IMR-90 (cell line): ENCODE results near the gene C17orf50. TPM values are rescaled to one million over a fixed set of nuclear protein-coding genes. Genes with fewer than 3 reads are reported as not detected.

Source experiments
- ATAC-seq: fragments of 200-7000 bp; cut with Tn5 transposase; 2 replicates; pipeline ENCODE4 v1.9.1; 2020; ENCODE audit warnings: low read depth, mild to moderate bottlenecking, moderate library complexity
- BruUV-seq: library from RNA; stranded (reverse); fragments of 400-500 nt; replicated peaks from 2 replicates; lab custom pipeline; 2021; lab: Mats Ljungman, UMichigan
- CTCF ChIA-PET: fragments of 300-600 bp; formaldehyde crosslinking; extraction: SDS; loops from one replicate; lab custom pipeline; 2021; ENCODE audit warnings: antibody characterized with exemption; lab: Yijun Ruan, JAX
- POLR2A ChIA-PET: fragments of 300-600 bp; sonication (Branson Sonifier 250); formaldehyde crosslinking; loops from one replicate; lab custom pipeline; 2022; ENCODE audit warnings: antibody characterized with exemption; ENCODE audit not compliant: unreplicated experiment; lab: Charles Lee
- DNase-seq: peaks from one replicate; pipeline ENCODE4 v3.0.0; 2013
- H2AFZ ChIP-seq: replicated peaks from 2 replicates; pipeline ENCODE3; 2013; ENCODE audit warnings: low read length, mild to moderate bottlenecking; ENCODE audit not compliant: poor library complexity
- H2AK5ac ChIP-seq: 2 replicates; pipeline ENCODE4 v1.6.1; 2013; ENCODE audit warnings: low read depth, low read length, inconsistent platforms
- H2AK9ac ChIP-seq: replicated peaks from 2 replicates; pipeline ENCODE3; 2013; ENCODE audit warnings: mild to moderate bottlenecking, low read depth, low read length, moderate library complexity; ENCODE audit not compliant: poor library complexity
- H2BK120ac ChIP-seq: 2 replicates; pipeline ENCODE4 v1.6.1; 2013; ENCODE audit warnings: low read depth, low read length, inconsistent platforms
- H2BK15ac ChIP-seq: 3 replicates; pipeline ENCODE4 v1.6.1; 2013; ENCODE audit warnings: low read depth, low read length, inconsistent platforms
- H2BK20ac ChIP-seq: 2 replicates; pipeline ENCODE4 v1.6.1; 2013; ENCODE audit warnings: low read depth, mild to moderate bottlenecking, inconsistent platforms, low read length, moderate library complexity
- H2BK5ac ChIP-seq: 2 replicates; pipeline ENCODE4 v1.6.1; 2013; ENCODE audit warnings: mild to moderate bottlenecking, low read depth, low read length, inconsistent platforms; ENCODE audit not compliant: poor library complexity, severe bottlenecking
- H3K14ac ChIP-seq: replicated peaks from 2 replicates; pipeline ENCODE4 v1.6.1; 2013; ENCODE audit warnings: low read depth, low read length, inconsistent platforms
- H3K18ac ChIP-seq: 2 replicates; pipeline ENCODE4 v1.6.1; 2013; ENCODE audit warnings: low read depth, low read length, control low read depth
- H3K23ac ChIP-seq: 2 replicates; pipeline ENCODE4 v1.6.1; 2013; ENCODE audit warnings: low read depth, low read length, inconsistent platforms
- H3K27ac ChIP-seq: 2 replicates; pipeline ENCODE4 v1.5.1; 2013; ENCODE audit warnings: mild to moderate bottlenecking, control low read depth, low read length; ENCODE audit not compliant: insufficient read depth
- H3K27me3 ChIP-seq: 2 replicates; pipeline ENCODE4 v1.6.1; 2013; ENCODE audit warnings: low read length; ENCODE audit not compliant: control insufficient read depth, insufficient read depth
- H3K36me3 ChIP-seq: 2 replicates; pipeline ENCODE4 v1.6.1; 2013; ENCODE audit warnings: low read length, mixed read lengths; ENCODE audit not compliant: control insufficient read depth, insufficient read depth
- H3K4ac ChIP-seq: 2 replicates; pipeline ENCODE4 v1.6.1; 2013; ENCODE audit warnings: low read depth, low read length, inconsistent platforms
- H3K4me1 ChIP-seq: 2 replicates; pipeline ENCODE4 v1.6.1; 2013; ENCODE audit warnings: low read length, mixed read lengths; ENCODE audit not compliant: control insufficient read depth, insufficient read depth
- H3K4me2 ChIP-seq: 2 replicates; pipeline ENCODE4 v1.6.1; 2013; ENCODE audit warnings: low read depth, mild to moderate bottlenecking, control low read depth, low read length, moderate library complexity
- H3K4me3 ChIP-seq: 2 replicates; pipeline ENCODE4 v1.5.1; 2013; ENCODE audit warnings: low read depth, mild to moderate bottlenecking, control low read depth, low read length, moderate library complexity; ENCODE audit not compliant: insufficient read depth
- H3K56ac ChIP-seq: 2 replicates; pipeline ENCODE4 v1.6.1; 2013; ENCODE audit warnings: low read length, inconsistent platforms; ENCODE audit not compliant: insufficient read depth; ENCODE audit errors: extremely low read depth
- H3K79me1 ChIP-seq, 2 experiments: 2 replicates each; pipeline ENCODE4 v1.6.1; 2013; ENCODE audit warnings: low read length in 2 of 2, inconsistent platforms in 1 of 2, low read depth in 1 of 2
- H3K9ac ChIP-seq: 2 replicates; pipeline ENCODE4 v1.6.1; 2013; ENCODE audit warnings: low read depth, low read length, control low read depth
- H3K9me1 ChIP-seq: 2 replicates; pipeline ENCODE4 v1.6.1; 2013; ENCODE audit warnings: low read length, inconsistent platforms; ENCODE audit not compliant: insufficient read depth
- H3K9me3 ChIP-seq: 2 replicates; pipeline ENCODE4 v1.6.1; 2013; ENCODE audit warnings: low read length; ENCODE audit not compliant: control insufficient read depth, insufficient read depth
- H4K20me1 ChIP-seq: 2 replicates; pipeline ENCODE4 v1.6.1; 2013; ENCODE audit warnings: low read length, inconsistent platforms; ENCODE audit not compliant: insufficient read depth
- H4K5ac ChIP-seq: 2 replicates; pipeline ENCODE4 v1.6.1; 2013; ENCODE audit warnings: mild to moderate bottlenecking, low read depth, low read length, control low read depth
- H4K8ac ChIP-seq, 2 experiments: 2 replicates each; pipeline ENCODE4 v1.6.1; 2013; ENCODE audit warnings: low read depth in 2 of 2, low read length in 2 of 2, control low read depth in 1 of 2, inconsistent platforms in 1 of 2
- H4K91ac ChIP-seq: 2 replicates; pipeline ENCODE4 v1.6.1; 2013; ENCODE audit warnings: low read depth, low read length, inconsistent platforms; ENCODE audit not compliant: insufficient read depth
- CEBPB ChIP-seq: IDR thresholded peaks from 2 replicates; pipeline ENCODE4 v1.6.1; 2012; ENCODE audit warnings: low read depth, low read length, improper control_type of control experiment
- CTCF ChIP-seq: conservative IDR thresholded peaks from 2 replicates; pipeline ENCODE4 v1.5.1; 2012; ENCODE audit warnings: mild to moderate bottlenecking, low read depth, low read length, improper control_type of control experiment
- MAFK ChIP-seq: IDR thresholded peaks from 2 replicates; pipeline ENCODE4 v1.6.1; 2012; ENCODE audit warnings: low read depth, low read length, improper control_type of control experiment
- NFE2L2 ChIP-seq: fragments of 150-350 bp; IDR thresholded peaks from 2 replicates; pipeline ENCODE4 v1.6.1; 2016; ENCODE audit warnings: low read depth, mild to moderate bottlenecking, low read length
- RAD21 ChIP-seq: IDR thresholded peaks from 2 replicates; pipeline ENCODE4 v1.6.1; 2012; ENCODE audit warnings: low read length, improper control_type of control experiment
- RFX5 ChIP-seq: IDR thresholded peaks from 2 replicates; pipeline ENCODE4 v1.8.0; 2012; ENCODE audit warnings: low read depth, mild to moderate bottlenecking, low read length, moderate library complexity
- WGBS, 2 experiments: methylation state at CpG; one replicate each; pipeline versions ENCODE4 v1.1.5 to v1.1.7; 2013; ENCODE audit warnings: missing lambda C conversion rate in 2 of 2; ENCODE audit not compliant: insufficient read length in 1 of 2; ENCODE audit errors: extremely low coverage in 2 of 2; 5-methylcytosine and 5-hydroxymethylcytosine counted together
- dilution Hi-C: fragments of 300-500 bp; cut with HindIII; formaldehyde crosslinking; loops from one replicate; pipeline ENCODE4 v1.14.3; 2018; ENCODE audit warnings: low sequenced_read_pairs; ENCODE audit not compliant: unreplicated experiment
- in situ Hi-C: fragments of 300-500 bp; cut with MboI; formaldehyde crosslinking; loops from 3 replicates; pipeline ENCODE4 v1.14.3; 2019; ENCODE audit warnings: low sequenced_read_pairs, inconsistent platforms, mixed read lengths
- intact Hi-C: fragments of 100-400 bp; cut with micrococcal nuclease; formaldehyde crosslinking; loops from 2 replicates; pipeline ENCODE4 v1.10.0; 2022
- polyA plus RNA-seq, 3 experiments: library from polyadenylated mRNA; depleted of rRNA; stranded (reverse); fragments of >200 nt; gene quantifications; 2 replicates each; pipeline ENCODE4 v1.2.3, GENCODE V29; 2012; ENCODE audit warnings: low replicate concordance in 1 of 3
- total RNA-seq: library from RNA; depleted of rRNA; stranded (reverse); fragments of >200 nt; gene quantifications from 2 replicates; pipeline ENCODE4 v1.2.3, GENCODE V29; 2012
- TF ChIP-seq, protein P1 (sequence below): fragments of 150-350 bp; IDR thresholded peaks from 2 replicates; pipeline ENCODE4 v1.6.1; 2017; ENCODE audit warnings: mild to moderate bottlenecking, antibody characterized with exemption, low read length, low read depth

C17orf50 gene
- total and polyA plus RNA-seq, 2 of the 4 experiments (the other 2 are of a cell fraction), result not detected

DNA sequence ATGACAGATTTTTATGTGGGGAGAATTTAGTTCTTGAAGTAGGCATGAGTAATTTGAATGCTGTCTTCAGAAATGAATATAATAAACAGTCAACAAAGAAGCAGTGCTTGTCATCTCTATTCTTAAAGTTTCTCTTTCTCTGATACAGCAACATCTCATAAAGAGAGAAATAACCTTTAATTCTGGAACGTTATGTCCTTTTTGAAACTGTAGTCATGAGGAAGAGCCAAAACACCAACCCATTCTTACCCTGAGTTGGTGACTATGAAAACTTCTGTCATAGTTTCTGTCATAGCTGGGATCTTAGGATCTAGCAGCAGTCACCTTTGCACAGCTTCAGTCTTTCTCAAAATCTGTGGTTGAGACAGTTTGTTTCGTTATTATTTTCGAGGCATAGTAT lies 44.5 kb upstream of the C17orf50 start:
- no TSS peak for BruUV-seq
- Histone ChIP-seq H2BK20ac (no peak overlapping the region), H3K4me2 (no peak overlapping the region), H2BK5ac (no peak overlapping the region), H2BK15ac (no peak overlapping the region), H3K14ac (no peak overlapping the region), H3K36me3 (peaks cover 8% of the 10 kb centered on the region), H3K79me1 (peaks cover 10 to 34% of the 10 kb centered on the region in 2 experiments), H4K5ac (no peak overlapping the region), H2AK9ac (no peak overlapping the region), H2BK120ac (no peak overlapping the region), H3K9me1 (peaks cover 9% of the 10 kb centered on the region), H3K9ac (no peak overlapping the region), H3K27me3 (no peaks in the 10 kb centered on the region), H3K4ac (no peak overlapping the region), H3K27ac (no peak overlapping the region), H4K20me1 (peaks cover 16% of the 10 kb centered on the region; the same call in 1 of the 2 replicates), H3K56ac (no peak overlapping the region), H4K8ac (no peak overlapping the region), H3K4me3 (no peak overlapping the region), H2AK5ac (no peak overlapping the region), H3K23ac (no peak overlapping the region), H3K4me1 (peaks cover 7% of the 10 kb centered on the region), H2AFZ (no peak overlapping the region), H4K91ac (no peak overlapping the region), H3K18ac (no peak overlapping the region), H3K9me3 (no peaks in the 10 kb centered on the region)
- DNase-seq (no peak), ATAC-seq (no peak)
- ChIA-PET CTCF (no interaction called here), POLR2A (interaction anchor here (0.5 kb wide), 1 partner anchor 40 kb away, joined by 4 read pairs; no protein-coding TSS in a partner anchor)
- dilution Hi-C loops, result no loop called here
- in situ Hi-C loops, result no loop called here
- no peak for TF ChIP-seq RAD21
- no peak for TF ChIP-seq RFX5
- TF ChIP-seq CEBPB, result no peak
- TF ChIP-seq, protein P1, sequence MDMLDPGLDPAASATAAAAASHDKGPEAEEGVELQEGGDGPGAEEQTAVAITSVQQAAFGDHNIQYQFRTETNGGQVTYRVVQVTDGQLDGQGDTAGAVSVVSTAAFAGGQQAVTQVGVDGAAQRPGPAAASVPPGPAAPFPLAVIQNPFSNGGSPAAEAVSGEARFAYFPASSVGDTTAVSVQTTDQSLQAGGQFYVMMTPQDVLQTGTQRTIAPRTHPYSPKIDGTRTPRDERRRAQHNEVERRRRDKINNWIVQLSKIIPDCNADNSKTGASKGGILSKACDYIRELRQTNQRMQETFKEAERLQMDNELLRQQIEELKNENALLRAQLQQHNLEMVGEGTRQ, result no peak
- no peak for TF ChIP-seq MAFK
- no peak for TF ChIP-seq CTCF
- TF ChIP-seq NFE2L2, result no peak
- no CpG with 5 or more reads among the region's 3 CpGs for WGBS, 2 experiments
- intact Hi-C loops, result no loop called here
